ENCODE measurements around the gene BRD7.
A peak's percentile ranks its signal among the peaks of the same experiment; 100 is the strongest.

BRD7 gene

GRCh38 chr16:50306287-50306686, 62.5 kb downstream of the BRD7 start:
- peaks cover 38% of the 10 kb centered on the region for H3K36me3 ChIP-seq (ENCODE audit: insufficient read depth, insufficient read length, low read length)
- H3K4me3 ChIP-seq (ENCODE audit: insufficient read length, low read depth), result no peak overlapping the region
- no peaks in the 10 kb centered on the region for H3K27me3 ChIP-seq (ENCODE audit: insufficient read depth, insufficient read length)
- no peak overlapping the region for H3K9ac ChIP-seq (ENCODE audit: insufficient read length, low read depth)
- no peak for TF ChIP-seq ZNF274 (IDR thresholded peaks at IDR 0.05; ENCODE audit: low read depth, low read length)
- H3K4me1 ChIP-seq (ENCODE audit: insufficient read depth, insufficient read length), result peaks cover 13% of the 10 kb centered on the region
- H3K9me3 ChIP-seq (ENCODE audit: insufficient read depth, low read length), result peaks cover 8% of the 10 kb centered on the region; the same call in 1 of the 2 replicates
- no peak for DNase-seq (ENCODE audit: low read depth, low spot score)

DNA sequence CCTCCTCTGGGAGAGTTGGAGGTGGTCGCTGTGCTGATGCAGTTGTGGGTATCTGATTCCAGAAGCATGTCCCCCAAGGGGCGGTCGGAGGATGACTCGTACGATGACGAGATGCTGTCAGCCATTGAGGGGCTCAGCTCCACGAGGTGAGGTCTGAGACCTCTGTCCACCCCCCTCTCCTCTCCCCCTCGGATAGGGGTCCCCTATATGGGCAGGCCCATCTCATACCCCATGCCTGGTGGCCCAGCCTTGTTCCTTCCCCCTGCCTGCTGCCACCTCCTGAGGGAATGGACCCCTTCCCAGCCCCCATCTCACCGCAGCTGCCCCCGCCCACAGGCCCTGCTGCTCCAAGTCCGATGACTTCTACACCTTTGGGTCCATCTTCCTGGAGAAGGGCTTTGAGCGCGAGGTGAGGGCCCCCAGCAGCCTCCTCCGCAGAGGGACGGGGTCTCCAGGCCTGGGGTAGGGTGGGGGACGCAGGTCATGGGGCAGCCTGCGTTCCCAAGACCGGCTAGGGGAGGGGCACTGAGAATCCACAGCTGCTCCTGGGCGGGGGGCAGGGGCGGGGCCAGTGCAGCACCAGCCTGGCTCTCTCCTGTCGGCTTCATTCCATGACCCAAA, 63.2 kb downstream of the BRD7 start:
- H3K27me3 ChIP-seq (ENCODE audit: insufficient read depth, insufficient read length), result no peaks in the 10 kb centered on the region
- no peak overlapping the region for H3K4me3 ChIP-seq (ENCODE audit: insufficient read length, low read depth)
- no peak overlapping the region for H3K9ac ChIP-seq (ENCODE audit: insufficient read length, low read depth)
- peaks cover 42% of the 10 kb centered on the region for H3K36me3 ChIP-seq (ENCODE audit: insufficient read depth, insufficient read length, low read length)
- DNase-seq (ENCODE audit: low read depth, low spot score), result no peak
- peaks cover 13% of the 10 kb centered on the region for H3K4me1 ChIP-seq (ENCODE audit: insufficient read depth, insufficient read length)
- TF ChIP-seq YY1 (IDR thresholded peaks at IDR 0.05; ENCODE audit: insufficient read depth, insufficient read length) (no peak), SUZ12 (IDR thresholded peaks at IDR 0.05; ENCODE audit: extremely low read depth, insufficient read depth, insufficient read length) (no peak), ZNF274 (IDR thresholded peaks at IDR 0.05; ENCODE audit: low read depth, low read length) (no peak)
- H3K9me3 ChIP-seq (ENCODE audit: insufficient read depth, low read length), result peaks cover 8% of the 10 kb centered on the region; the same call in 1 of the 2 replicates

- TF ChIP-seq SUZ12 (IDR thresholded peaks at IDR 0.05; ENCODE audit: extremely low read depth, insufficient read depth, insufficient read length) (no peak), YY1 (IDR thresholded peaks at IDR 0.05; ENCODE audit: insufficient read depth, insufficient read length) (no peak), ZNF274 (IDR thresholded peaks at IDR 0.05; ENCODE audit: low read depth, low read length) (no peak)
- no peaks in the 10 kb centered on the region for H3K27me3 ChIP-seq (ENCODE audit: insufficient read depth, insufficient read length)
- peaks cover 8% of the 10 kb centered on the region; the same call in 1 of the 2 replicates for H3K9me3 ChIP-seq (ENCODE audit: insufficient read depth, low read length)
- peaks cover 13% of the 10 kb centered on the region for H3K4me1 ChIP-seq (ENCODE audit: insufficient read depth, insufficient read length)
- H3K9ac ChIP-seq (ENCODE audit: insufficient read length, low read depth), result no peak overlapping the region
- H3K4me3 ChIP-seq (ENCODE audit: insufficient read length, low read depth), result no peak overlapping the region
- peaks cover 42% of the 10 kb centered on the region for H3K36me3 ChIP-seq (ENCODE audit: insufficient read depth, insufficient read length, low read length)
- DNase-seq (ENCODE audit: low read depth, low spot score), result no peak
Measured at GRCh38 chr16:50304467-50305440, 64.0 kb downstream of the BRD7 start.

- Histone ChIP-seq H3K4me3 (ENCODE audit: insufficient read length, low read depth) (no peak overlapping the region), H3K9ac (ENCODE audit: insufficient read length, low read depth) (no peak overlapping the region), H3K4me1 (ENCODE audit: insufficient read depth, insufficient read length) (peaks cover 19% of the 10 kb centered on the region), H3K36me3 (ENCODE audit: insufficient read depth, insufficient read length, low read length) (peaks cover 49% of the 10 kb centered on the region), H3K27me3 (ENCODE audit: insufficient read depth, insufficient read length) (no peaks in the 10 kb centered on the region), H3K9me3 (ENCODE audit: insufficient read depth, low read length) (peaks cover 6% of the 10 kb centered on the region; the same call in 1 of the 2 replicates)
- TF ChIP-seq ZNF274 (IDR thresholded peaks at IDR 0.05; ENCODE audit: low read depth, low read length) (no peak), YY1 (IDR thresholded peaks at IDR 0.05; ENCODE audit: insufficient read depth, insufficient read length) (no peak)
- DNase-seq (ENCODE audit: low read depth, low spot score), result no peak
Measured at GRCh38 chr16:50303605-50304466, 65.0 kb downstream of the BRD7 start.

DNA sequence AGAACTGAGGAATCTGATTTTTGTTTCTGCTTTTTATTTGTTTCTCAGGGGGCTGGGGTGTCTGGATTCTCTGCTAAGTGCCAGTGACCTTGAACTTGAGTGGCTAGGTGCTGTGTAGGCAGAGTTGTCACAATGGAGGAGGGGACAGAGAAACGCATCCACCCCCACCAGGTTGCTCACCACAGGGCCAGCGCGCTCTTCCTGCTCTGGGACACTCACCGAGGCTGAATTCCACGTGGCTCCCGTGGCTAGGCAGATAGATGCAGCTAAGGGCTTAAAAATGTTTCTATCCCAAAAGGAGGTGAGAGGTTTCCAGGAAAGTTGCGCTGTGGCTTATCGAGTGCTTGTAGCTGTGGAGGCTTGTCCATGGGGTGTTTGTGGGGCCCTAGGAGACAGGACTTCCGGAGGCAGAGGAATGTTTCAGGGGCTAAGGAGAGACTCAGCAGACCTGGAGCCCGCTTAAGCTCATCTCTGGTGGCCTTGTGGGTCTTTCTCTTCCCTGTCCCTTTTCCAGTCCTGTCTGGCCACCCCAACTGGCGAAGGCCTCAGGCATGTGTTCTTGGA, 65.7 kb downstream of the BRD7 start:
- Histone ChIP-seq H3K27me3 (ENCODE audit: insufficient read depth, insufficient read length) (no peaks in the 10 kb centered on the region), H3K36me3 (ENCODE audit: insufficient read depth, insufficient read length, low read length) (peaks cover 46% of the 10 kb centered on the region), H3K4me3 (ENCODE audit: insufficient read length, low read depth) (no peak overlapping the region), H3K9me3 (ENCODE audit: insufficient read depth, low read length) (no peaks in the 10 kb centered on the region), H3K4me1 (ENCODE audit: insufficient read depth, insufficient read length) (peaks cover 23% of the 10 kb centered on the region), H3K9ac (ENCODE audit: insufficient read length, low read depth) (peak overlapping the region; percentile 9)
- TF ChIP-seq SUZ12 (IDR thresholded peaks at IDR 0.05; ENCODE audit: extremely low read depth, insufficient read depth, insufficient read length), result no peak
- no peak for TF ChIP-seq YY1 (IDR thresholded peaks at IDR 0.05; ENCODE audit: insufficient read depth, insufficient read length)
- no peak for TF ChIP-seq ZNF274 (IDR thresholded peaks at IDR 0.05; ENCODE audit: low read depth, low read length)
- no peak for DNase-seq (ENCODE audit: low read depth, low spot score)

DNA sequence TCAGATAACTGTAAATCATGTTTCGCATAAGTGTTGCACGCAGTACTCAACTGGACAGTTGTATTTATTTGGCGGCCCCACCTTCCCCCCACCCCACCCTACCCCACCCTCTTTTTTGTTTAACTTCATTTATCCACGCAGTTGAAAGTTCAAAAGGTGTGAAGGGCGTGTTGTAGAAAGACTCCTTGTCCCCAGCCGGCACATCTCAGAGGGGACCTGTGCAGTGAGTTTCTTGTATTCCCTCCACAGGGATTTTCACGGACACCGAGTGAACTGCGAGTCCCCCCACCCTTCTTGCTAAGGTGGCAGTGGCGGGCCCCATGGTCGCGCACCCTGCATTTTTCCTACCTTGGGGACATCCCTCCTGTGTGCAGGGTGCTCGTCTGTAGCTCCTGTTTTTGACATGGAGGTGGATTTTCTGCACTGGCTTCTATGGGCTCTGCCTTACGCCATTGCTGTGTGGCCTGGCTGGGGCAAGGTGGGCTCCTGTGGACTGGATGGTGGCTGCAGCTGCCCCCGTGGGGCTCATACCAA, 66.2 kb downstream of the BRD7 start:
- TF ChIP-seq ZNF274 (IDR thresholded peaks at IDR 0.05; ENCODE audit: low read depth, low read length), result no peak
- no peak for TF ChIP-seq YY1 (IDR thresholded peaks at IDR 0.05; ENCODE audit: insufficient read depth, insufficient read length)
- no peak for TF ChIP-seq SUZ12 (IDR thresholded peaks at IDR 0.05; ENCODE audit: extremely low read depth, insufficient read depth, insufficient read length)
- H3K36me3 ChIP-seq (ENCODE audit: insufficient read depth, insufficient read length, low read length), result peaks cover 44% of the 10 kb centered on the region
- H3K9ac ChIP-seq (ENCODE audit: insufficient read length, low read depth), result peak overlapping the region; percentile 3
- H3K4me3 ChIP-seq (ENCODE audit: insufficient read length, low read depth), result no peak overlapping the region
- peaks cover 26% of the 10 kb centered on the region for H3K4me1 ChIP-seq (ENCODE audit: insufficient read depth, insufficient read length)
- H3K9me3 ChIP-seq (ENCODE audit: insufficient read depth, low read length), result no peaks in the 10 kb centered on the region
- no peak for DNase-seq (ENCODE audit: low read depth, low spot score)
- no peaks in the 10 kb centered on the region for H3K27me3 ChIP-seq (ENCODE audit: insufficient read depth, insufficient read length)

Data from NT2/D1 (cell line).